HepG2 (cell line): ENCODE results near the gene CYB5D1. TPM values are rescaled to one million over a fixed set of nuclear protein-coding genes. Genes with fewer than 3 reads are reported as not detected.
A peak's percentile ranks its signal among the peaks of the same experiment; 100 is the strongest.

Source experiments
- CENPX ChIP-seq: sonication (generic); formaldehyde crosslinking; IDR thresholded peaks from 2 replicates; pipeline ENCODE4 v1.9.0; 2021; ENCODE audit warnings: mild to moderate bottlenecking, missing genetic modification reagents, moderate library complexity
- CERS6 ChIP-seq: sonication (generic); formaldehyde crosslinking; IDR thresholded peaks from 2 replicates; pipeline ENCODE4 v1.5.0; 2020; ENCODE audit warnings: missing genetic modification reagents
- IRF1 ChIP-seq: sonication (generic); formaldehyde crosslinking; IDR thresholded peaks from 2 replicates; pipeline ENCODE4 v1.4.0; 2020; ENCODE audit warnings: low read depth, mild to moderate bottlenecking, missing genetic modification reagents
- ISL2 ChIP-seq: sonication (generic); formaldehyde crosslinking; IDR thresholded peaks from 2 replicates; pipeline ENCODE4 v1.5.0; 2020; ENCODE audit warnings: missing genetic modification reagents
- KLF9 ChIP-seq: IDR thresholded peaks from 2 replicates; pipeline ENCODE4 v1.6.1; 2016; ENCODE audit warnings: low read depth
- PBX3 ChIP-seq: sonication (generic); formaldehyde crosslinking; IDR thresholded peaks from 2 replicates; pipeline ENCODE4 v1.8.1; 2023; ENCODE audit warnings: missing genetic modification reagents, inconsistent platforms, borderline replicate concordance
- RFXANK ChIP-seq: IDR thresholded peaks from 2 replicates; pipeline ENCODE4 v1.6.1; 2016
- STAG1 ChIP-seq: sonication (generic); formaldehyde crosslinking; IDR thresholded peaks from 2 replicates; pipeline ENCODE4 v1.4.0; 2020; ENCODE audit warnings: missing genetic modification reagents
- TIGD3 ChIP-seq: sonication (generic); formaldehyde crosslinking; IDR thresholded peaks from 2 replicates; pipeline ENCODE4 v1.5.1; 2020; ENCODE audit warnings: mild to moderate bottlenecking, missing genetic modification reagents, borderline replicate concordance
- ZMAT3 ChIP-seq: sonication (generic); formaldehyde crosslinking; conservative IDR thresholded peaks from 2 replicates; pipeline ENCODE4 v1.7.0; 2021; ENCODE audit warnings: missing genetic modification reagents
- ZNF136 ChIP-seq: sonication (generic); formaldehyde crosslinking; IDR thresholded peaks from 2 replicates; pipeline ENCODE4 v1.8.1; 2022; ENCODE audit warnings: low read depth, mild to moderate bottlenecking, moderate library complexity, missing genetic modification reagents
- ZNF460 ChIP-seq: sonication (generic); formaldehyde crosslinking; IDR thresholded peaks from 2 replicates; pipeline ENCODE4 v1.5.1; 2020; ENCODE audit warnings: missing genetic modification reagents, mild to moderate bottlenecking, borderline replicate concordance
- ZNF609 ChIP-seq: sonication (generic); formaldehyde crosslinking; IDR thresholded peaks from 2 replicates; pipeline ENCODE4 v1.4.0; 2020; ENCODE audit warnings: mild to moderate bottlenecking, missing genetic modification reagents, borderline replicate concordance
- ZNF703 ChIP-seq: sonication (generic); formaldehyde crosslinking; IDR thresholded peaks from 2 replicates; pipeline ENCODE4 v1.5.1; 2020; ENCODE audit warnings: missing genetic modification reagents, mild to moderate bottlenecking, moderate library complexity, borderline replicate concordance
- ZNF766 ChIP-seq: sonication (generic); formaldehyde crosslinking; IDR thresholded peaks from 2 replicates; pipeline ENCODE4 v1.5.0; 2020; ENCODE audit warnings: missing genetic modification reagents, borderline replicate concordance
- ZNF782 ChIP-seq: sonication (generic); formaldehyde crosslinking; IDR thresholded peaks from 2 replicates; pipeline ENCODE4 v1.4.0; 2020; ENCODE audit warnings: missing genetic modification reagents, mild to moderate bottlenecking, borderline replicate concordance
- polyA plus RNA-seq, 8 experiments: library from polyadenylated mRNA; depleted of rRNA in 3 of 8; stranded (reverse) in 7 of 8; unstranded in 1 of 8; fragments of >200 nt; fragmentation: Illumina TruSeq in 4 of 8; extraction: Trizol in 4 of 8; gene quantifications; 2 replicates each; pipeline versions ENCODE4 v1.2.1 to v1.2.3, GENCODE V29; 2011 to 2016; ENCODE audit warnings: low read depth in 4 of 8, missing spikeins in 1 of 8, mixed read lengths in 1 of 8; ENCODE audit not compliant: insufficient read depth in 1 of 8
- total RNA-seq, 5 experiments: library from RNA; depleted of rRNA; stranded (reverse); fragments of >200 nt; fragmentation: Illumina TruSeq; extraction: Trizol; gene quantifications; 2 replicates each; pipeline ENCODE4 v1.2.3, GENCODE V29; 2016; ENCODE audit warnings: low read depth in 1 of 5

The CYB5D1 gene
- total and polyA plus RNA-seq, 2 of the 13 experiments (the other 11 are each of a cell fraction or from before 2014, with no cell fraction given), result 8.9 to 17.0 TPM

- no peak for TF ChIP-seq ZNF460 (CRISPR knock-in tag)
- TF ChIP-seq ZNF703 (CRISPR knock-in tag), result no peak
- peak; percentile 41; the same call in 1 of the 2 replicates for TF ChIP-seq ZNF609 (CRISPR knock-in tag)
- no peak for TF ChIP-seq PBX3 (CRISPR knock-in tag)
- peak; percentile 54; the same call in 1 of the 2 replicates for TF ChIP-seq ZMAT3
- TF ChIP-seq ISL2 (CRISPR knock-in tag), result no peak
- no peak for TF ChIP-seq ZNF136 (CRISPR knock-in tag)
- TF ChIP-seq CERS6 (CRISPR knock-in tag), result 0 out of 2 replicates have a peak, but pooled peaks have one; percentile 64
- peak; percentile 44; the same call in 1 of the 2 replicates for TF ChIP-seq ZNF766 (CRISPR knock-in tag)
- TF ChIP-seq RFXANK (CRISPR knock-in tag), result 0 out of 2 replicates have a peak, but pooled peaks have one; percentile 7
- peak; percentile 77 for TF ChIP-seq STAG1 (CRISPR knock-in tag)
- no peak for TF ChIP-seq TIGD3 (CRISPR knock-in tag)
- no peak for TF ChIP-seq KLF9
- no peak for TF ChIP-seq CENPX (CRISPR knock-in tag)
- TF ChIP-seq ZNF782 (CRISPR knock-in tag), result no peak
- no peak for TF ChIP-seq IRF1 (CRISPR knock-in tag)
These were observed 741 bp upstream of the CYB5D1 start, which contains the start of gene NAA38 (continued) for GRCh38 chr17:7856811-7857712.
